ENCODE measurements around the gene DEGS2.

DNA sequence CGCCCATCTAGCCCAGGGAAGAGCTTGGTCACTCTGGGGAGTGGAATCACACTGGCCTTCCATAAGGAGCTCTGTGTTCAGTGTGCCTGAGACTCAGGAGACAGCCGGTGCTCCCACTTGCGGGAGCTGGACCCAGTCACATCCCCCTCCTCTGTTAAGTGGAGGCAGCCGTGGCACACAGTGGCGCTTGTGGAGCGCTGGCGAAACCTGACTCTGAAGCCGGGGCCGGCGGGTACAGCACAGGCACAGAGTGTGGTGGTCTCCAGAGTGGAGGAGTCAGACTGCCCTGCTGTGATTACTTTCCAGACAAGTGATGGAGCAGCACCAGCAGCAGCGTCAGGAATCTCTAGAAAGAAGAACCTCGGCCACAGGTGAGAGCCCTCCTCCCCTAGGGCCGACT lies 33.0 kb downstream of the DEGS2 start:
- TF ChIP-seq, protein P1, sequence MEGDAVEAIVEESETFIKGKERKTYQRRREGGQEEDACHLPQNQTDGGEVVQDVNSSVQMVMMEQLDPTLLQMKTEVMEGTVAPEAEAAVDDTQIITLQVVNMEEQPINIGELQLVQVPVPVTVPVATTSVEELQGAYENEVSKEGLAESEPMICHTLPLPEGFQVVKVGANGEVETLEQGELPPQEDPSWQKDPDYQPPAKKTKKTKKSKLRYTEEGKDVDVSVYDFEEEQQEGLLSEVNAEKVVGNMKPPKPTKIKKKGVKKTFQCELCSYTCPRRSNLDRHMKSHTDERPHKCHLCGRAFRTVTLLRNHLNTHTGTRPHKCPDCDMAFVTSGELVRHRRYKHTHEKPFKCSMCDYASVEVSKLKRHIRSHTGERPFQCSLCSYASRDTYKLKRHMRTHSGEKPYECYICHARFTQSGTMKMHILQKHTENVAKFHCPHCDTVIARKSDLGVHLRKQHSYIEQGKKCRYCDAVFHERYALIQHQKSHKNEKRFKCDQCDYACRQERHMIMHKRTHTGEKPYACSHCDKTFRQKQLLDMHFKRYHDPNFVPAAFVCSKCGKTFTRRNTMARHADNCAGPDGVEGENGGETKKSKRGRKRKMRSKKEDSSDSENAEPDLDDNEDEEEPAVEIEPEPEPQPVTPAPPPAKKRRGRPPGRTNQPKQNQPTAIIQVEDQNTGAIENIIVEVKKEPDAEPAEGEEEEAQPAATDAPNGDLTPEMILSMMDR (IDR thresholded peaks at IDR 0.05) = no peak
- TF ChIP-seq POLR2AphosphoS5 (IDR thresholded peaks at IDR 0.05) (no peak), POLR2A (IDR thresholded peaks at IDR 0.05) (no peak)
